ENCODE measurements around the gene LRGUK. TPM values are rescaled to one million over a fixed set of nuclear protein-coding genes. Genes with fewer than 3 reads are reported as not detected.
"Not testable (repeated sequence)": the region's sequence is repeated elsewhere in the genome, so short reads cannot be mapped to it uniquely, and the experiment has no call there.

Gene LRGUK
- total and polyA plus RNA-seq, 2 donors = 0.16 to 0.42 TPM

DNA sequence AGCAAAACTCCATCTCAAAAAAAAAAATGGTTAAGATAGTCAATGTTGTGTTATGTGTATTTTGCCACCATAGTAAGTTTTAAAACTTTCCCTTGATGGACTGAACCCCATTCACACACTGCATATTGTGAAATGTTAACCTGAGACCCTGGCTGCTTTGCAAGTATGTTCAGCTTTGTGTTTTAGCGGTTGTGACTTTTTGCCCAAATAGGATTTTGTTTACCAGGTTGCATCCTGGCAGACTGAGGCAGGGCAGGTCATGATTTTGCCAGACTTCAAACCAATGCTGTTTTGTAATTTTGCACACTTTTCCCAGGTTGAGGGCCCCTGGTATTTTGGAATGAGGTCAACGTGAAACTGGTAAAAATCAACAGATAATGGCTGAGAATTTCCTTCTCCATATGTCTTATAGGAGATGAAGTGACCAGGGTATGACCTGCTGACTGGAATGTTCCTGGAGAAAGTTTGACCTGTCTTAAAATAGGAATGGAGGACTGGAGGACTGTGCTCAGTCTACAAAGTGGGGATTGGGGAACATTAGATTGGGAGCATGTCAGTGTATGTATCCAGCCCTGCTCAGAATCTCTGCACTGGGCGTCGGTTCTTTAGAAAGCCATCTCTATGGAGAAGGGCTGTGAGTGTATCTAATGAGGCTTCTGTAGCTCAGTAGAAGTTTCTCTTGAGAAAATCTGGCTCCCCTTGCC, 76.2 kb downstream of the LRGUK start:
- H3K9me3 ChIP-seq (ENCODE audit: control insufficient read depth in 2 of 2, insufficient read depth in 1 of 2, low read length in 1 of 2) = no peaks in the 10 kb centered on the region
- no peaks in the 10 kb centered on the region for H3K27me3 ChIP-seq (ENCODE audit: control insufficient read depth in 2 of 2, insufficient read depth in 1 of 2, low read length in 1 of 2)
- no peak overlapping the region for H3K4me3 ChIP-seq (ENCODE audit: low read length in 2 of 2)
- H3K27ac ChIP-seq (ENCODE audit: low read depth in 1 of 2, low read length in 1 of 2) = no peak overlapping the region
- H3K4me1 ChIP-seq (ENCODE audit: control insufficient read depth in 2 of 2, insufficient read depth in 2 of 2, low read length in 2 of 2) = no peaks in the 10 kb centered on the region
- DNase-seq (ENCODE audit: low read depth in 6 of 9, low spot score in 9 of 9) = no peak
- WGBS = 91% methylated on average over 4 of the region's 4 CpGs
- H3K36me3 ChIP-seq (ENCODE audit: control insufficient read depth in 2 of 2, insufficient read depth in 2 of 2, low read length in 1 of 2) = no peaks in the 10 kb centered on the region

DNA sequence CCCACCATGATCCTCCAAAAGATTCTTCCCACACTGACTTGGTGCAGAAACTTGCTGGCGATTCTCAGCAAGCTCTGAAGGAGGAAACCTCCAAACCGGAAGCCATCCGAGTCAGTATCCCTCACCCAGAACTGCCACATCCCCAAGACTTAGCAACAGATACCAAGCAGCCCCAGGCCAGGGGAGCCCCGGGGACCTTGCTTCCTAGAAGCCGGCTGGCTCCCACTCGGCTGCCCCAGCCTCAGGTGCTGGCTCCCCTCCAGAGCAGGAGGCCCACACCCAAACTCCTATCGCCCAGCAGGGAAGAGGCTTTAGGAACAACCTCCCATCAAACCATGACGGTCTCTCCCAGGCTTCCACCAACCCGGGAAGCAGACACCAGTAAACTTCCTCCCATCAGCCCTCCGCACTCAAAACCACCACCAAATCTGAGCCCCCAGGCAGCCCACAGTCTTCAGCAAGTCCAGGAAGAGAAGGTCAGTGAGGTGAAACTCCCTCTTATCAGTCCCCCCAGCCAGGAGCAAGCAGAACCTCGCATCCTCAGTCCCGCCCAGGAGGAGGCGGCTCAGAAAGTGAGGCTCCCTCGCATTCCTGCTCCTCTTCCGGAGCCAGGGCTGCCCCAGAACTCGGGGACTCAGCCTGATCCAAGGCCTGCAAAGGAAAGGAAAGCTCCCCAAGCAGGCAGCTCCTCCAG, 82.3 kb downstream of the LRGUK start:
- Histone ChIP-seq H3K27me3 (ENCODE audit: control insufficient read depth in 2 of 2, insufficient read depth in 1 of 2, low read length in 1 of 2) (no peaks in the 10 kb centered on the region), H3K4me1 (ENCODE audit: control insufficient read depth in 2 of 2, insufficient read depth in 2 of 2, low read length in 2 of 2) (no peaks in the 10 kb centered on the region), H3K27ac (ENCODE audit: low read depth in 1 of 2, low read length in 1 of 2) (no peak overlapping the region), H3K9me3 (ENCODE audit: control insufficient read depth in 2 of 2, insufficient read depth in 1 of 2, low read length in 1 of 2) (no peaks in the 10 kb centered on the region), H3K36me3 (ENCODE audit: control insufficient read depth in 2 of 2, insufficient read depth in 2 of 2, low read length in 1 of 2) (no peaks in the 10 kb centered on the region), H3K4me3 (ENCODE audit: low read length in 2 of 2) (no peak overlapping the region)
- 90% methylated on average over 16 of the region's 16 CpGs for WGBS
- DNase-seq (ENCODE audit: low read depth in 6 of 9, low spot score in 9 of 9) = no peak

DNA sequence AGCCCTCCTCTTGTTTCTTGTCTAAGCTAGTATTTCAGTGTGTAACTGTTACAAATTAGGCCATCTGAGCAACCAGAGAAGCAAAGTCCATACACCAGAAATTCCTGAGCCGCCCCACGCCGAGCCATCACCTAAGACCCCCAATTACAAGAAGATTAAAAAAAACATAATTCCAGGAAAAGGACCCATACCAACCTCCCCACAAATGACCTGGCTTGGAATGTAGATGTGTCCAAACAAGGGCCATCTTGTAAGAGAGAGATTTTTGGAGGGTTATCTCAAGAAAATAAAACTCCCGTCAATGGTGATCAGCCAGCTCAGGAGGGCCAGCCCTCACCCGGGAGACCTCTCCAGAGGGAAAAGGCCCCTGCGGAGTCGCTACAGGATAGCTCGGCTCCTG, 83.1 kb downstream of the LRGUK start:
- no peaks in the 10 kb centered on the region for H3K4me1 ChIP-seq (ENCODE audit: control insufficient read depth in 2 of 2, insufficient read depth in 2 of 2, low read length in 2 of 2)
- H3K27ac ChIP-seq (ENCODE audit: low read depth in 1 of 2, low read length in 1 of 2) = no peak overlapping the region
- no peak overlapping the region for H3K4me3 ChIP-seq (ENCODE audit: low read length in 2 of 2)
- no peaks in the 10 kb centered on the region for H3K9me3 ChIP-seq (ENCODE audit: control insufficient read depth in 2 of 2, insufficient read depth in 1 of 2, low read length in 1 of 2)
- no peaks in the 10 kb centered on the region for H3K27me3 ChIP-seq (ENCODE audit: control insufficient read depth in 2 of 2, insufficient read depth in 1 of 2, low read length in 1 of 2)
- H3K36me3 ChIP-seq (ENCODE audit: control insufficient read depth in 2 of 2, insufficient read depth in 2 of 2, low read length in 1 of 2) = no peaks in the 10 kb centered on the region
- DNase-seq (ENCODE audit: low read depth in 6 of 9, low spot score in 9 of 9) = no peak
- 98% methylated on average over 8 of the region's 8 CpGs for WGBS

DNA sequence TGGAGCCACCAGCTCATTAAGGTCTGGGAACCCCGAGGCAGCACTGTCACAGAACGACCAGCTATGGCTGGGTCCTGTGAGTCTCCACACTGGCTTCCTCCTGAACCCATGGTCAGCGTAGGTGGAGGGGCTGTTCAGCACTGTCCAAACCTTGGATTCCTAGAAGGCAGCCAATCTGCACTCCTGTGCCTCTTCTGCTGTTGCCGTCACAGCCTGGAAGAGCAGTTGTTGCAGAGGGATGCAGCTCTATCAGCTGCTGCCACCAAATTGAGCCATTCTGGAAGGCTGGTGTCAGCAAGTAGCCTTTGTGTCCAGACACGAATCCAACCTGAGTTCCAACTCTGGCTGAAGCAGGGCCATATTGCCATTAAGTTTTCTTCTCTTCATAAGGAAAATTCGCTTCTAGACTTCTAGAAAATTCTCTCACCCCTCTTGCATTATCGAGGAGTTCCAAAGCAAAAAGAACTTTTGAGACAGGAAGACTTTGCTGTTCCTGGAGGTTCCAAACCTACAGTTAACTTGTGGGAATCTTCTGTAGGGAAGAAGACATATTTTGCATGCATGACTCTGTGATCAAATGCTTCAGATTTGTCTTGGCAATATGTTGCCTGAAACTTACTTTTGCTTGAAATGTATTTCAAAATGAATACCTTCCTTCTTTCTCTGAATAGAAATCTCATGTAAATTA, 84.0 kb downstream of the LRGUK start:
- Histone ChIP-seq H3K9me3 (ENCODE audit: control insufficient read depth in 2 of 2, insufficient read depth in 1 of 2, low read length in 1 of 2) (no peaks in the 10 kb centered on the region), H3K27ac (ENCODE audit: low read depth in 1 of 2, low read length in 1 of 2) (no peak overlapping the region), H3K36me3 (ENCODE audit: control insufficient read depth in 2 of 2, insufficient read depth in 2 of 2, low read length in 1 of 2) (no peaks in the 10 kb centered on the region), H3K4me3 (ENCODE audit: low read length in 2 of 2) (no peak overlapping the region), H3K27me3 (ENCODE audit: control insufficient read depth in 2 of 2, insufficient read depth in 1 of 2, low read length in 1 of 2) (no peaks in the 10 kb centered on the region), H3K4me1 (ENCODE audit: control insufficient read depth in 2 of 2, insufficient read depth in 2 of 2, low read length in 2 of 2) (no peaks in the 10 kb centered on the region)
- no peak for DNase-seq (ENCODE audit: low read depth in 6 of 9, low spot score in 9 of 9)
- 90% methylated on average over 7 of the region's 7 CpGs for WGBS

DNA sequence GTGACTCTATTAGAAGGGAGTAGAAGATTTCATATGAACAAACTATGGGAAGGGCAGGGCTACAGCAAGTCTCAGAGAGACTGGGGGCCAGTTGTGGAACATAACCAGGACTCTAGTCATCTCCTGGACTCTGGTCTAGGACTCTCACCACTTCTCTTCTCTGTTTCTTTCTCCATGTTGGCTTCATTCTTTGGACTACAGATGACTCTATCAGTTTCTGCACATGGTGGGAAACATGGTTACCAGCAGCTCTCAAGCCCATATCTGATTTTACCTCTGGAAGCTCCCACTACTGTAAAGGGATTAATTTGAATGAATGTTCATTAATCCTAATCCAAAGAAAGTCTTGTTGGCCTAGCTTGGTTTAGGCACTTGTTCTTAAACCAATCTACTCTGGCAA, 84.7 kb downstream of the LRGUK start:
- Histone ChIP-seq H3K4me3 (ENCODE audit: low read length in 2 of 2) (no peak overlapping the region), H3K4me1 (ENCODE audit: control insufficient read depth in 2 of 2, insufficient read depth in 2 of 2, low read length in 2 of 2) (no peaks in the 10 kb centered on the region), H3K9me3 (ENCODE audit: control insufficient read depth in 2 of 2, insufficient read depth in 1 of 2, low read length in 1 of 2) (no peaks in the 10 kb centered on the region), H3K27ac (ENCODE audit: low read depth in 1 of 2, low read length in 1 of 2) (no peak overlapping the region), H3K27me3 (ENCODE audit: control insufficient read depth in 2 of 2, insufficient read depth in 1 of 2, low read length in 1 of 2) (no peaks in the 10 kb centered on the region), H3K36me3 (ENCODE audit: control insufficient read depth in 2 of 2, insufficient read depth in 2 of 2, low read length in 1 of 2) (no peaks in the 10 kb centered on the region)
- DNase-seq (ENCODE audit: low read depth in 6 of 9, low spot score in 9 of 9) = no peak

DNA sequence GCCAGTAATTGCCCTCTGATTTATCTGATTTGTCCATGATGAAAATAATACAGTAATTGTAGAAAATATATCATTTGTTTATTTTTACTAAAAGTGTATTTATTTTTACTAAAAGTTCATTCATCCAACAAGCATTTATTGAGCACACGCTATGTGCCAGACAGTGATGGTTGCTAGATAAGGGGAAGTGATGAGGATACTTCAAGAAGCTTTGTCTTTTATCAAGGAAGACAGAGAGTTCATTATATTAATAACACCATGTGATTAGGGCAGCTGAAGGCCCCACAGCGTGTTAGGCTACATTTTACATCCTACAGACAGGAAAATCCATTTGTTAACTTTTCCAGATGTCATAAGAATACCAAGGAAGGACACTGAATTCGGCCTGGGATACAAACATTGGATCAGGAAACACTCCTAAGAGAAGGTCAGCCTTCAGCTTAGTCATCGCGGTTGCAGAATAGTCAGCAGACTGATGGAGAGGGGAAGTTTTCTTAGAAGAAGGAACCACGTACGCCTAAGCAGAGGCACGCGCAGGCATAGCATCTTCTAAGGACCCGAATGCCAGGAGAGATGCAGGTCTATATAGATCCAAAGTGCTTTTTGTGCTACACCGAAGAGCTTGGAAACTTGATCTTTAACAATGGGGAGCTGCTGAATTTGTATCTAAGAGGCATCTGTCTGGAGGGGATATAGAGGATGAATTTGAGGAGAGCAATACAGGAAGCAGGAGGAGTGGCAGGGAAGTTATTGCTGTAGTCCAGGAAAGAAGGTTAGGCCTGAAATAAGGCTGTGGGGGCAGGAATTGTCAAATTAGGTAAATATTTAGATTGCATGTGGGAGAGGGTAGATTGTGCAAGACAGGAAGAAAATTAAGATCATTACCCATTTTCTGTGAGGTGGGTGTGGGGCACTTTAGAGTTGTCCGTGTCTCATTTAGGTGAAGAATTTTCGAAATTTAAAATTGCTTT, 85.7 kb downstream of the LRGUK start:
- WGBS = 53% methylated on average over 13 of the region's 13 CpGs
- H3K9me3 ChIP-seq (ENCODE audit: control insufficient read depth in 2 of 2, insufficient read depth in 1 of 2, low read length in 1 of 2) = no peaks in the 10 kb centered on the region
- H3K27me3 ChIP-seq (ENCODE audit: control insufficient read depth in 2 of 2, insufficient read depth in 1 of 2, low read length in 1 of 2) = no peaks in the 10 kb centered on the region
- H3K4me3 ChIP-seq (ENCODE audit: low read length in 2 of 2) = no peak overlapping the region
- no peak overlapping the region for H3K27ac ChIP-seq (ENCODE audit: low read depth in 1 of 2, low read length in 1 of 2)
- H3K4me1 ChIP-seq (ENCODE audit: control insufficient read depth in 2 of 2, insufficient read depth in 2 of 2, low read length in 2 of 2) = no peaks in the 10 kb centered on the region
- no peaks in the 10 kb centered on the region for H3K36me3 ChIP-seq (ENCODE audit: control insufficient read depth in 2 of 2, insufficient read depth in 2 of 2, low read length in 1 of 2)
- no peak for DNase-seq (ENCODE audit: low read depth in 6 of 9, low spot score in 9 of 9)

DNA sequence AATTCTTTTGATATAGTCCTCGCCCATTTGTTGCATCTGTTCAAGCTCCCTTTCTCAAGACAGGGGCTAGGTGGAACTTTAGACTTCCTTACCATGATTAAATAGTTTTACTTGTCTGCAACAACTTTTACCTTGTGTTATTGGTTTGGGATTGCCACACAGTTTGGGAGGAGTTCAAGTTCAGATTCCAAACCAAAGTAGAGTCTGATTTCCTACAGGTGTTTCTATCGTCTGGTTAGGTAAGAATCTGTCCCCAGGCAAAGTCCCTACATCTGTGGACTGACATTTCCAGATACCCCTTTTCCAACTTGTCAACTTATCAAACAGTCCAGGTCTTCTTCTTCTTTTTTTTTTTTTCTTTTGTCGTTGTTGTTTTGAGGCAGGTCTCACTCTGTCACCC, 93.1 kb downstream of the LRGUK start:
- Histone ChIP-seq H3K27me3 (ENCODE audit: control insufficient read depth in 2 of 2, insufficient read depth in 1 of 2, low read length in 1 of 2) (no peaks in the 10 kb centered on the region), H3K36me3 (ENCODE audit: control insufficient read depth in 2 of 2, insufficient read depth in 2 of 2, low read length in 1 of 2) (no peaks in the 10 kb centered on the region), H3K9me3 (ENCODE audit: control insufficient read depth in 2 of 2, insufficient read depth in 1 of 2, low read length in 1 of 2) (no peaks in the 10 kb centered on the region), H3K4me3 (ENCODE audit: low read length in 2 of 2) (no peak overlapping the region), H3K4me1 (ENCODE audit: control insufficient read depth in 2 of 2, insufficient read depth in 2 of 2, low read length in 2 of 2) (no peaks in the 10 kb centered on the region), H3K27ac (ENCODE audit: low read depth in 1 of 2, low read length in 1 of 2) (no peak overlapping the region)
- 85% methylated on average over 3 of the region's 3 CpGs for WGBS
- DNase-seq (ENCODE audit: low read depth in 6 of 9, low spot score in 9 of 9) = no peak

DNA sequence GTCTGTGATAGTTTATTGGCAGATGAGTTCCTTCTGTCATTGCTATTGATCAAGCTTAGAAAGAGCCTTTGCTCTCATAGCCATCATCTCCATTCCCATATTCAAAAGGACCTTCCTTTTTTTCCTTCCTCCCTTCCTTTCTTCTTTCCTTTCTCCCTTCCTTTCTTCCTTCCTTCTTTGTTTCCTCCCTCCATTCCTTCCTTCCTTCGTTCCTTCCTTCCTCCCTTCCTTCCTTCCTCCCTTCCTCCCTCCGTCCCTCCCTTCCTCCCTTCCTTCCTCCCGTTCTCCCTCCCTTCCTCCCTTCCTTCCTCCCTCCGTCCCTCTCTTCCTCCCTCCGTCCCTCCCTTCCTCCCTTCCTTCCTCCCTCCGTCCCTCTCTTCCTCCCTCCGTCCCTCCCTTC, 104.2 kb downstream of the LRGUK start:
- H3K36me3 ChIP-seq (ENCODE audit: control insufficient read depth in 2 of 2, insufficient read depth in 2 of 2, low read length in 1 of 2); H3K27me3 ChIP-seq (ENCODE audit: control insufficient read depth in 2 of 2, insufficient read depth in 1 of 2, low read length in 1 of 2); DNase-seq (ENCODE audit: low read depth in 6 of 9, low spot score in 9 of 9); H3K4me1 ChIP-seq (ENCODE audit: control insufficient read depth in 2 of 2, insufficient read depth in 2 of 2, low read length in 2 of 2); H3K9me3 ChIP-seq (ENCODE audit: control insufficient read depth in 2 of 2, insufficient read depth in 1 of 2, low read length in 1 of 2); H3K27ac ChIP-seq (ENCODE audit: low read depth in 1 of 2, low read length in 1 of 2); H3K4me3 ChIP-seq (ENCODE audit: low read length in 2 of 2): not testable (repeated sequence)
- WGBS = 80% methylated on average over 7 of the region's 7 CpGs
